ENCODE measurements around the gene FBXW7.

DNA sequence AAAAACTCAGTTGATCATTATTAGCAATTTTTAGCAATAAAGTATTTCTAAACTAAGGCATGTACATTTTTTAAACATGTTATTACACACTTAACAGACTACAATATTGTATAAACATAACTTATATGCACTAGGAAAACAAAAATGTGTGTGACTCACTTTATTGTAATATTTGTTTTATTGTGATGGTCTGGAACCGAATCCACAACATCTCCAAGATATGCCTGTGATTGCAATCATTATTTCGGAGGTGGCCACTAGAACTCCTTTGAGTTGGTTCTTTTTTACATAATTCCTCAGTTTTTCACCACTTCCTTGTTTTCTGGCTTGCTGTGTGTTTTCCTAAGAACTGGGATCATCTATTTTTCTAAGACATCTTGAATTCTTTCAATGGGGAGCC lies 53.7 kb downstream of the FBXW7 start:
- no peak for TF ChIP-seq EP300 (IDR thresholded peaks at IDR 0.05)
- TF ChIP-seq, protein P1, sequence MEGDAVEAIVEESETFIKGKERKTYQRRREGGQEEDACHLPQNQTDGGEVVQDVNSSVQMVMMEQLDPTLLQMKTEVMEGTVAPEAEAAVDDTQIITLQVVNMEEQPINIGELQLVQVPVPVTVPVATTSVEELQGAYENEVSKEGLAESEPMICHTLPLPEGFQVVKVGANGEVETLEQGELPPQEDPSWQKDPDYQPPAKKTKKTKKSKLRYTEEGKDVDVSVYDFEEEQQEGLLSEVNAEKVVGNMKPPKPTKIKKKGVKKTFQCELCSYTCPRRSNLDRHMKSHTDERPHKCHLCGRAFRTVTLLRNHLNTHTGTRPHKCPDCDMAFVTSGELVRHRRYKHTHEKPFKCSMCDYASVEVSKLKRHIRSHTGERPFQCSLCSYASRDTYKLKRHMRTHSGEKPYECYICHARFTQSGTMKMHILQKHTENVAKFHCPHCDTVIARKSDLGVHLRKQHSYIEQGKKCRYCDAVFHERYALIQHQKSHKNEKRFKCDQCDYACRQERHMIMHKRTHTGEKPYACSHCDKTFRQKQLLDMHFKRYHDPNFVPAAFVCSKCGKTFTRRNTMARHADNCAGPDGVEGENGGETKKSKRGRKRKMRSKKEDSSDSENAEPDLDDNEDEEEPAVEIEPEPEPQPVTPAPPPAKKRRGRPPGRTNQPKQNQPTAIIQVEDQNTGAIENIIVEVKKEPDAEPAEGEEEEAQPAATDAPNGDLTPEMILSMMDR (IDR thresholded peaks at IDR 0.05): no peak
- TF ChIP-seq POLR2A (IDR thresholded peaks at IDR 0.05): no peak
- TF ChIP-seq POLR2AphosphoS5 (IDR thresholded peaks at IDR 0.05): no peak

Measured in sigmoid colon (tissue), 4 donors.